Heart left ventricle (tissue), 13 donors: ENCODE measurements around the gene BOC.

Experiments
- POLR2A ChIP-seq, 2 donors: fragments of 450-650 bp; IDR thresholded peaks; one replicate each; pipeline ENCODE4 v1.6.1; 2017; ENCODE audit warnings: antibody characterized with exemption in 2 of 2, mild to moderate bottlenecking in 2 of 2, moderate library complexity in 2 of 2
- TF ChIP-seq, protein P1 (sequence below), 12 donors: fragments of 200-600 bp; sonication (generic) in 4 of 12; IDR thresholded peaks; one replicate each; pipeline versions ENCODE4 v1.5.0 to v1.8.0; 2018 to 2022; ENCODE audit warnings: antibody characterized with exemption in 12 of 12, mild to moderate bottlenecking in 5 of 12
- donor health status: ischemic (EF 13 %, LVEDD 7.1; RV severe dilation, severe dysfunction).
- donor health status: DM: no; HTN: yes; CAD: no.
- donor health status: DM: no; HTN: no; CAD: no.
- donor health status: ischemic (EF 25% LVEDD 6.9; RV normal size, moderate dysfunction).
- donor health status: ischemic (EF 25% LVEDD 5.7; RV mildly dilated, moderate dysfunction).
- donor health status: ischemic (EF 35%, LVEDD 5.7; RV mildly dilated, moderate dysfunction).
- donor health status: nonischemic (EF 11% LVEDD 7.7; RV severe dilation, severe dysfunction).
- donor health status: DM: yes; HTN: yes; CAD: no.
- donor health status: PGD.
- donor health status: ischemic (EF 29% LVEDD 5.4; RV normal size, mild dysfunction).
- donor health status: nonischemic (EF 23%, LVEDD 6.1; RV moderate dilation, normal function).

DNA sequence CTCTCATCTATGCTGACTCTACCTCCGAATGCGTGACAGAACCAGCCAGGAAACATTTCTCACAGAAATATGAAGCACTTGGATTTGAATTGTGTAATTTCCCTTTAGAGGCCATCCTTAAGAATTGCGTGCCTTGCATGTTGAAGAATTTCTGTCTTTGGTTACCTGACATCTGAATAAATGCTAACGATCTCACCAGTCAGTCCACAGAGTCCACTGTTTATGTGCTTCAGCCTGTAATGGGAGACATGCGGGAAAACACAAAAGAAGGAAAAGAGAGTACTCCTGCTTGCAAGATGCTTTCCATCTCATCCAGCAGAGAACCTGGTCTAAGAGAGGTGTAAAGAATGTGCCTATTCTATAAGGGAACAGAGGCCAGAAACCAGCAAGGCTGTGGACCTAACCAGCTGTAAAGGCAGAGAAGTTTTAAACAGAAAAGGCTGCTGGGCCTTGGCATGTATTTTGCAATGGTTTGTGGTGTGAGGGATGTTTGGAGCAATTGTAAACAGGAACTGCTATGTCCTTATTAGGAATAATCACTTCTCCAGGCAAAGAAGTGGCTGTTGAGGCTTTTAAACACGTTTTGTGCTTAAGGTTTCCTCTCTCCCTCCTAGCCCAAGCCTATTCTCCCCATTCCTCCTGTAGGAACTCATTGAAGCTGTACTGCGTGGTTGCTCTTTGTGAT, 36.4 kb upstream of the BOC start:
- TF ChIP-seq POLR2A (IDR thresholded peaks at IDR 0.05), result no peak
- TF ChIP-seq, protein P1, sequence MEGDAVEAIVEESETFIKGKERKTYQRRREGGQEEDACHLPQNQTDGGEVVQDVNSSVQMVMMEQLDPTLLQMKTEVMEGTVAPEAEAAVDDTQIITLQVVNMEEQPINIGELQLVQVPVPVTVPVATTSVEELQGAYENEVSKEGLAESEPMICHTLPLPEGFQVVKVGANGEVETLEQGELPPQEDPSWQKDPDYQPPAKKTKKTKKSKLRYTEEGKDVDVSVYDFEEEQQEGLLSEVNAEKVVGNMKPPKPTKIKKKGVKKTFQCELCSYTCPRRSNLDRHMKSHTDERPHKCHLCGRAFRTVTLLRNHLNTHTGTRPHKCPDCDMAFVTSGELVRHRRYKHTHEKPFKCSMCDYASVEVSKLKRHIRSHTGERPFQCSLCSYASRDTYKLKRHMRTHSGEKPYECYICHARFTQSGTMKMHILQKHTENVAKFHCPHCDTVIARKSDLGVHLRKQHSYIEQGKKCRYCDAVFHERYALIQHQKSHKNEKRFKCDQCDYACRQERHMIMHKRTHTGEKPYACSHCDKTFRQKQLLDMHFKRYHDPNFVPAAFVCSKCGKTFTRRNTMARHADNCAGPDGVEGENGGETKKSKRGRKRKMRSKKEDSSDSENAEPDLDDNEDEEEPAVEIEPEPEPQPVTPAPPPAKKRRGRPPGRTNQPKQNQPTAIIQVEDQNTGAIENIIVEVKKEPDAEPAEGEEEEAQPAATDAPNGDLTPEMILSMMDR (IDR thresholded peaks at IDR 0.05), result no peak
